Glomerular visceral epithelial cell (primary cell): Measurements from ENCODE around the gene NPR1.
A peak's percentile ranks its signal among the peaks of the same experiment; 100 is the strongest.
"Not testable (repeated sequence)": the region's sequence is repeated elsewhere in the genome, so short reads cannot be mapped to it uniquely, and the experiment has no call there.

ENCODE experiments used
- DNase-seq: peaks from one replicate; pipeline ENCODE4 v3.0.0-alpha.2; 2016; ENCODE audit errors: extremely low spot score

NPR1 gene

GRCh38 chr1:153678519-153679336, at the start of gene NPR1:
TSS of gene NPR1 (plus strand) at chr1:153678688. CDS start at chr1:153679109, 421 bp downstream.
- DNase-seq: peak; percentile 36

- no peak for DNase-seq
Observed at GRCh38 chr1:153629343-153629665, 49.2 kb upstream of the NPR1 start.

- no peak for DNase-seq
Observed at GRCh38 chr1:153629971-153630370, 48.5 kb upstream of the NPR1 start.

- DNase-seq: no peak
Observed at GRCh38 chr1:153630384-153630783, 48.1 kb upstream of the NPR1 start.

GRCh38 chr1:153631047-153632022, 47.2 kb upstream of the NPR1 start:
- no peak for DNase-seq

- no peak for DNase-seq
Observed at GRCh38 chr1:153633161-153633753, 45.2 kb upstream of the NPR1 start.

GRCh38 chr1:153633754-153634665, 44.5 kb upstream of the NPR1 start, which contains the start of gene CHTOP:
TSS of gene CHTOP (plus strand) at chr1:153634066. CDS start at chr1:153636589, 2,523 bp downstream.
- peak; percentile 99 for DNase-seq

GRCh38 chr1:153635872-153636271, 42.6 kb upstream of the NPR1 start:
- DNase-seq: no peak

- no peak for DNase-seq
Observed at GRCh38 chr1:153636312-153636711, 42.2 kb upstream of the NPR1 start.

GRCh38 chr1:153638261-153638660, 40.2 kb upstream of the NPR1 start:
- no peak for DNase-seq

- no peak for DNase-seq
Observed at GRCh38 chr1:153639280-153639679, 39.2 kb upstream of the NPR1 start.

GRCh38 chr1:153640213-153640612, 38.3 kb upstream of the NPR1 start:
- not testable (repeated sequence) for DNase-seq

- DNase-seq: no peak
Observed at GRCh38 chr1:153640861-153641260, 37.6 kb upstream of the NPR1 start.

- DNase-seq: no peak
Observed at GRCh38 chr1:153642161-153642560, 36.3 kb upstream of the NPR1 start.

- DNase-seq: no peak
Observed at GRCh38 chr1:153643100-153643499, 35.4 kb upstream of the NPR1 start.

GRCh38 chr1:153643816-153644215, 34.7 kb upstream of the NPR1 start:
- no peak for DNase-seq

- no peak for DNase-seq
Observed at GRCh38 chr1:153646672-153647345, 31.7 kb upstream of the NPR1 start.

- no peak for DNase-seq
Observed at GRCh38 chr1:153647346-153647714, 31.2 kb upstream of the NPR1 start.

GRCh38 chr1:153648000-153648643, 30.4 kb upstream of the NPR1 start:
- no peak for DNase-seq
